Prostate gland (tissue), 2 donors: Measurements from ENCODE around the gene ABL2. TPM values are rescaled to one million over a fixed set of nuclear protein-coding genes. Genes with fewer than 3 reads are reported as not detected.

Source experiments
- DNase-seq: peaks from one replicate; pipeline ENCODE4 v3.0.0-alpha.2; 2019; ENCODE audit warnings: low spot score
- H3K27ac ChIP-seq, 2 donors: fragments of 200-600 bp; sonication (generic); 2 replicates each; pipeline ENCODE4 v1.5.1; 2017 to 2019
- H3K27me3 ChIP-seq: fragments of 200-600 bp; sonication (generic); replicated peaks from 2 replicates; pipeline ENCODE4 v1.5.1; 2019; ENCODE audit not compliant: insufficient read depth
- H3K36me3 ChIP-seq, 2 donors: fragments of 200-600 bp; sonication (generic); 1 replicate in 1 of 2; 2 replicates in 1 of 2; pipeline versions ENCODE4 v1.5.1 to v1.8.1; 2017 to 2019
- H3K4me1 ChIP-seq: fragments of 200-600 bp; sonication (generic); replicated peaks from 2 replicates; pipeline ENCODE4 v1.5.1; 2019
- H3K4me3 ChIP-seq, 2 donors: fragments of 200-600 bp; sonication (generic); 2 replicates each; pipeline ENCODE4 v1.5.1; 2017 to 2019
- H3K9me3 ChIP-seq: fragments of 200-600 bp; sonication (generic); 2 replicates; pipeline ENCODE4 v1.5.1; 2017
- POLR2A ChIP-seq: fragments of 450-650 bp; IDR thresholded peaks from one replicate; pipeline ENCODE4 v1.6.1; 2016; ENCODE audit warnings: antibody characterized with exemption, mild to moderate bottlenecking
- POLR2AphosphoS5 ChIP-seq: sonication (generic); formaldehyde crosslinking; IDR thresholded peaks from one replicate; pipeline ENCODE4 v1.6.1; 2017; ENCODE audit warnings: antibody characterized with exemption
- WGBS: methylation state at CpG from one replicate; pipeline ENCODE4 v1.1.5; 2018; 5-methylcytosine and 5-hydroxymethylcytosine counted together
- intact Hi-C: fragments of 100-400 bp; cut with DNase I; formaldehyde crosslinking; loops from one replicate; pipeline ENCODE4 v1.14.2; 2022
- total RNA-seq, 2 donors: library from RNA; depleted of rRNA; stranded (reverse); fragments of >200 nt; gene quantifications; one replicate each; pipeline ENCODE4 v1.1.0, GENCODE V29; 2016
- TF ChIP-seq, protein P1 (sequence below), 4 experiments: fragments of 200-600 bp in 2 of 4; fragments of 450-650 bp in 2 of 4; sonication (generic) in 2 of 4; IDR thresholded peaks; 1 replicate in 3 of 4; 2 replicates in 1 of 4; pipeline ENCODE4 v1.5.1; 2016 to 2019; ENCODE audit warnings: antibody characterized with exemption in 4 of 4, mild to moderate bottlenecking in 2 of 4, moderate library complexity in 2 of 4

ABL2 gene
- total RNA-seq, 2 donors from 2014 or later, result 12.1 to 18.4 TPM

DNA sequence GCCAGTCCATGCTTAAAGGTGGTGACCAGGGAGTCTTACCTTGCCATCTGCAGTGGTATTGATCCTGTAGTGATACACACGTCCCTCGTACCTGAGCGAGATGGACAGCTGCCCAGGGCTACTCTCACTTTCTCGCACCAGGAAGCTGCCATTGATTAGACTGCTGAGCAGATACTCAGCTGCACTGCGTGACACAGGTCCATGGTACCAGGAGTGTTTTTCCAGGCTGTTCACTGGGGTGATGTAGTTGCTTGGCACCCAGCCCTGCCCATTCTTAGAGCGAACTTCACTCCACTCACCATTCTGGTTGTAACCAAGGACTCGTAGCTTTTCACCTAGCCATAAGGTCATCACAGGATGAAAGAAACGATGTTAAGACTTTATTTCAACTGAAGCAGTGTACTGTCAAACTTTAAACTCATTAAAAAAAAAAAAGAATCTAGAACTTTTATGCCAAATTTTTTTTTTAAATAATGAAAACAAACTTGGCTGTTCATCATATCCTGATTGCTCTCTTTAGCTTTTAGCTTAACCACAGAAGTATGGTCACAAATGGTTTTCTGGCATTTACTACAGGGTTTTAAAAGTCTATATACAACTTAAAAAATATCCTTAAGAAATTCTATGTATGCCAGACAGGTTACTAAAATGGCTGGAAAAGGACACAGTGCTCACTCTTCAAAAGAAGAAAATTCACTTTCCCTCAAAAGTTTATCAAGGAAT lies 103.0 kb downstream of the ABL2 start:
- TF ChIP-seq POLR2A (no peak), POLR2AphosphoS5 (no peak)
- TF ChIP-seq, protein P1, sequence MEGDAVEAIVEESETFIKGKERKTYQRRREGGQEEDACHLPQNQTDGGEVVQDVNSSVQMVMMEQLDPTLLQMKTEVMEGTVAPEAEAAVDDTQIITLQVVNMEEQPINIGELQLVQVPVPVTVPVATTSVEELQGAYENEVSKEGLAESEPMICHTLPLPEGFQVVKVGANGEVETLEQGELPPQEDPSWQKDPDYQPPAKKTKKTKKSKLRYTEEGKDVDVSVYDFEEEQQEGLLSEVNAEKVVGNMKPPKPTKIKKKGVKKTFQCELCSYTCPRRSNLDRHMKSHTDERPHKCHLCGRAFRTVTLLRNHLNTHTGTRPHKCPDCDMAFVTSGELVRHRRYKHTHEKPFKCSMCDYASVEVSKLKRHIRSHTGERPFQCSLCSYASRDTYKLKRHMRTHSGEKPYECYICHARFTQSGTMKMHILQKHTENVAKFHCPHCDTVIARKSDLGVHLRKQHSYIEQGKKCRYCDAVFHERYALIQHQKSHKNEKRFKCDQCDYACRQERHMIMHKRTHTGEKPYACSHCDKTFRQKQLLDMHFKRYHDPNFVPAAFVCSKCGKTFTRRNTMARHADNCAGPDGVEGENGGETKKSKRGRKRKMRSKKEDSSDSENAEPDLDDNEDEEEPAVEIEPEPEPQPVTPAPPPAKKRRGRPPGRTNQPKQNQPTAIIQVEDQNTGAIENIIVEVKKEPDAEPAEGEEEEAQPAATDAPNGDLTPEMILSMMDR (IDR thresholded peaks at IDR 0.05), result no peak

DNA sequence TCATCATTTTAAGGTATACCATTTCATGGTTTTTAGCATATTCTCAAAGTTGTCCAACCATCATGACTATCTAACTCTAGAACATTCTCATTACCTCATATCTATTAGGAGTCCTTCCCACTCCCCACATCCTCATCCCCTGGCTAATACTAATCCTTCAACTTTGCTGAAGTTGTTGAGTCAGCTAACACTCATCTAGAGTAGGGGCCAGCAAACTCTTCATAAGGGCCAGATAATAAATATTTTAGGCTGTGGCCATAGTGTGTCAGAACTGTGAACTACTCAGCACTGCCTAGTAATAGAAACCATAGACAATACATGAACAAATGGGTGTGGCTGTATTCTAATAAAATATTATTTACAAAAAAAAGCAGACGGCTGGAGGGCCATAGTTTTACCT lies 104.6 kb downstream of the ABL2 start:
- DNase-seq, result no peak
- WGBS, result 72% methylated on average over 1 of the region's 1 CpG
- Histone ChIP-seq H3K27ac (no peak overlapping the region), H3K36me3 (no peaks in the 10 kb centered on the region), H3K9me3 (no peaks in the 10 kb centered on the region), H3K27me3 (no peaks in the 10 kb centered on the region), H3K4me3 (no peak overlapping the region), H3K4me1 (no peaks in the 10 kb centered on the region)
- intact Hi-C loops, result loop anchor here (10.0 kb wide), 1 partner anchor 240 kb away; the partner anchor contains the start of gene AXDND1
- TF ChIP-seq POLR2A, result no peak
- TF ChIP-seq, protein P1 (IDR thresholded peaks at IDR 0.05), result no peak
- TF ChIP-seq POLR2AphosphoS5, result no peak

More for the DNA sequence above, 103.0 kb downstream of the ABL2 start:
- intact Hi-C loops, result loop anchor here (10.0 kb wide), 1 partner anchor 238 kb away; the partner anchor contains the start of gene AXDND1
- Histone ChIP-seq H3K4me3 (no peak overlapping the region), H3K4me1 (no peaks in the 10 kb centered on the region), H3K9me3 (no peaks in the 10 kb centered on the region), H3K27ac (no peak overlapping the region), H3K36me3 (no peaks in the 10 kb centered on the region), H3K27me3 (no peaks in the 10 kb centered on the region)
- DNase-seq, result no peak
- WGBS, result 82% methylated on average over 8 of the region's 8 CpGs

DNA sequence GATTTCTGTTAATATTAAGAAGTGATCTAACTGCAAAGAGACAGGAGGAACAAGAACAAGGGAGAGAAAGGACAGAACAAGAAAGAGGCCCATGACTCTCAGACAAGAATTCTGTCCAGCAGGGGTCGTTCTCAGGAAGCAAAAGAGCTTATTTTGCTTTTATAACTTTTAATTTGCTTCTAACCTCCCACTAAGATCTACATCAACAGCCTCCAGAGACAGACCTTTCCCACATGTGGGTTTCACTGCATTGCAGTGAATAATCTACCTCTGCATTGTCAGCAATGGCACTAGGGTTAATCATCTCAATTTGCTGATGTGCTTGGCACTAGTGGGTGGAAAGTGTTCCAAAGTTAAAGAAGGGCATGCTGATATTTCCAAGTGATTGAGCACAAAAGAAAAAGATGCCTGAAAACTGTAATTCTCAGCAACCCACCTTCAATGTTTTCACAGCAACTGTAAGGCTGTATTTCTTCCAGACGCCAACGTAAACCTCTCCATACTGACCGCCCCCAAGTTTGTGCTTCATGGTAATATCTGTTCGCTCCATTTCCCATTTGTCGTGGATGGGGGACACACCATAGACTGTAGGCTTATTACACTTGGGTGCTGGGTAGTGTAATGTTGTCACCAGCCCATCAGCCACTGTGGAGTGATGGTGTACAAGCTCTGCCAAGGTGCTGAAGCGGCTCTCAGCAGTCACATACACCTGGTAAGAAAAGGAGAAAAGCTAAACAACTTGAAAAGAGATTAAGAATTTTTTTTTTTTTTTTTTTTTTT lies 108.1 kb downstream of the ABL2 start:
- Histone ChIP-seq H3K9me3 (no peaks in the 10 kb centered on the region), H3K4me1 (no peaks in the 10 kb centered on the region), H3K27ac (no peak overlapping the region), H3K4me3 (no peak overlapping the region), H3K36me3 (no peaks in the 10 kb centered on the region), H3K27me3 (no peaks in the 10 kb centered on the region)
- TF ChIP-seq, protein P1 (IDR thresholded peaks at IDR 0.05), result peak; percentile 15 to 61 (median 49)
- no peak for TF ChIP-seq POLR2A
- 84% methylated on average over 7 of the region's 7 CpGs for WGBS
- peak; percentile 13 for DNase-seq
- intact Hi-C loops, result loop anchor here (2.0 to 10.0 kb wide), 2 partner anchors 73 to 243 kb away; partner anchors contain the start of gene AXDND1

DNA sequence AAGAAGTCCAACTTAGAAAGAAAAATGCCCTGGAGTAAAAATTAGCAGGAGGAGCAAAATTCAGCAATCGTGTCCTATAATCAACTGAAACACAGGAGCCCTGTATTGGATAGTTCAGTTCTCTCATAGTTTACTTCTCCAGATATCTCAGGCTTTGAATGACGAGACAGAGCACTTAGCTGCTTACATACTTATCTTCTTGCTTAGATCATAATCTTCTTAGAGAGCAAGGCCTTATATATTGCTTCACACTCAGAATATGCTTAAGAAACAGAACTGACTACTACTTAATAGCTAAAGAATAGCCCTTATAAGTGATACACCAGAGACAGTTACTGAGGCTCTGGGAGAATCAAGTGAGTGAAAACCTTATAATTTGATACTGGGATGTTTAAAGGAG lies 108.7 kb downstream of the ABL2 start:
- intact Hi-C loops, result loop anchor here (2.0 to 10.0 kb wide), 2 partner anchors 74 to 244 kb away; partner anchors contain the start of gene AXDND1
- no peaks in the 10 kb centered on the region for H3K36me3 ChIP-seq

More for the DNA sequence above, 108.7 kb downstream of the ABL2 start:
- WGBS, result 89% methylated on average over 2 of the region's 2 CpGs
- Histone ChIP-seq H3K9me3 (no peaks in the 10 kb centered on the region), H3K4me1 (no peaks in the 10 kb centered on the region), H3K4me3 (no peak overlapping the region), H3K27me3 (no peaks in the 10 kb centered on the region), H3K27ac (no peak overlapping the region)
- no peak for TF ChIP-seq POLR2AphosphoS5
- TF ChIP-seq POLR2A, result no peak
- TF ChIP-seq, protein P1 (IDR thresholded peaks at IDR 0.05), result no peak
- no peak for DNase-seq
